HG03139 (cell line): ENCODE measurements around the gene TEKT1.

Experiments
- ATAC-seq: cut with Tn5 transposase; IDR thresholded peaks from one replicate; pipeline ENCODE4 v1.9.1; 2021; ENCODE audit not compliant: unreplicated experiment

Gene TEKT1

DNA sequence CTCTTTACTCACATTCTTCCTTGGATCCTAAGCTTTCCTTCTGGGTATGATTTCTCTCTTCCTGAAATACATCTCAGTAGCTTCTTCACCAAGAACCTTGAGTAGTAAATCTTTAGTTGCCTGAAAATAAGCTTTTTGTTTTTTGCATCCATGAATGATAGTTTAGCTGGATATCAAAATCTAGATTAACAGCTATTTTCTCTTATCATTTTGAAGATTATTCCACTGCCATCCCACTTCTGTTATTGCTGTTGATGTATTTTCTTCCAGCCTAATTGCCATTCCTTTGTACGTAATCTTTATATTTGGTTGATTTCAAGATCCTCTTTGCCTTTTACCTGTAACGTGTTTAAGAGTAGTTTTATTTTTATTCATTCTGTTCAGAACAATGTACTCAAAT lies 63.1 kb downstream of the TEKT1 start:
- no peak for ATAC-seq

DNA sequence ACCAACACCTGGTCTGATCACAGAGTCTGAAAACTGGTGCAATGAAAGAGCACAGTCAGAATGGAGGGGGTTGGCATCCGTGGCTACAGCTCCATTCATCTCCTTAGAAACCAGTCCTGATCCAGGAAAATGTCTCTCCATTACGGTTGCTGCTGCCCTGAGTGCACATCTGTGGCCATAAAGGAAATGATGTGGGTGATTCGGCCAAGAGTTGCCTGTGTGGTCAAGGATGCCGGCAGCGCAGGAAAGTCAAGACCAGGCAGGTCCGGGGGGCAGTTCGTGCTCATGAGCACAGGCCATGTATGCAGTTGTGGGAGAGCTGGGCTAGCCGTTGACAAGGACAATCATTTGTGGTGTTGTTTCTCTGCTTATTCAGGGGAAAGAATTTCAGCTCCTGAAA lies 69.8 kb downstream of the TEKT1 start:
- no peak for ATAC-seq

DNA sequence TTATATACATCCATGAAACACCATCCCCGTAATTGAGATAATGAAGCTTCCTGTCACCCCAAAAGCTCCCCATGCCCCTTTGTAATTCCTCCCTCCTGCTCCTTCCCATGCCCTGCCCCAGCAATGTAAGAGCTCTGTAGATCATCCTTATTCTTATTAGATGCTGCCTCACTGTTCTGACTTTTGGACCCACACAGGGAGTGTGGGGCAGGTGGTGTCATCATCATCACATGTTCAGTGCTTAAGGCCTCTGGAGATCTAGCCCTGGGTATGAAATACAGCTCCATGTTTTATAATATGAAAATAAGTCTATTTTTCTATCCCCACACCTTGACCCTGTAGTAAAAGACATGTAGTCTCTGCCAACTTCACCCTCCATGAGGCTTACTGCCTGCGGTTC lies 73.8 kb downstream of the TEKT1 start:
- ATAC-seq, result no peak

- no peak for ATAC-seq
Measured at GRCh38 chr17:6756425-6757031, 75.0 kb downstream of the TEKT1 start.

DNA sequence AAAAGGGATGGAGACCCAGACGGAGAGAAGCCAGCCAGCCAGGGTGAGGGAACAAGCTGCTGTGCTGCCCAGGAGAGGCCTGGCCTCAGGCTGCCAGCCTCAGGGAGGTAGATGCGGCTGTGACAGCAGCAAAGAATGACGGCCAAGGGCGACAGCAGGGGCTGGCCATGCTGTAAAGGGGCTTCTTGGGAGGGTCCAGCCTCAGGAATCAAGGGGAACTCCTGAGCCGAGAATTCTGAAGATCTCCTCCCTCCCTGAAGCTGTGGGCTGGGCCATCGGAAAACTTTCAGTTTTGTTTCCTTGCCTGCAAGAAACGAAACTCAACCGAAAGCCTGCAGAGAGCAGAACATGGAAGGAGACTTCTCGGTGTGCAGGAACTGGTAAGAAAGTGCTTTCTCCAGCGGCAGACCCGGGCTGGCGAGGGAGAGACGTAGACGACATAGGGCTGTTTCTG lies 75.8 kb downstream of the TEKT1 start, which contains the start of gene XAF1:
XAF1 (plus strand) TSS at position 316 of the 454 bp plus-strand sequence; CDS start at position 349, 33 bp downstream.
- ATAC-seq, result no peak

GRCh38 chr17:6755281-6755680 lies 76.2 kb downstream of the TEKT1 start:
- no peak for ATAC-seq

DNA sequence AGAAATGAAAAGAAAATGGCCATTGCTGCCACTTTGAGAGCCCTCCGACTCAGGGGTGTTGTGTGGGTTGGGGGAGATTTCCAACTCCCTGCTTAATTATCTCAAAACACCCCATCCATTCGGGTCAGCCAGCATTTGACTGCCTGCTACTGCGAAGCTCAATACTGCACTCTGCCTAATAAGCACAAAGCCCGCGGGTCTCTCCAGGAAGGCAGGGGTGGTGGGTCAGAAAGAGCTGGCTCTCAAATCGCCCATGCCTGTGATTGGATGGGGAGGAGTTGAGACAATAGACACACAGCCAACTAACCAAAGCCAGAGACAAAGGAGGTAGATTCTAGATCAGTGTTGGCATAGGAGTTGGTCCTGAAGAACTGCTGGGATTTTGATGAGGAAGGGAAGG lies 78.0 kb downstream of the TEKT1 start:
- no peak for ATAC-seq

DNA sequence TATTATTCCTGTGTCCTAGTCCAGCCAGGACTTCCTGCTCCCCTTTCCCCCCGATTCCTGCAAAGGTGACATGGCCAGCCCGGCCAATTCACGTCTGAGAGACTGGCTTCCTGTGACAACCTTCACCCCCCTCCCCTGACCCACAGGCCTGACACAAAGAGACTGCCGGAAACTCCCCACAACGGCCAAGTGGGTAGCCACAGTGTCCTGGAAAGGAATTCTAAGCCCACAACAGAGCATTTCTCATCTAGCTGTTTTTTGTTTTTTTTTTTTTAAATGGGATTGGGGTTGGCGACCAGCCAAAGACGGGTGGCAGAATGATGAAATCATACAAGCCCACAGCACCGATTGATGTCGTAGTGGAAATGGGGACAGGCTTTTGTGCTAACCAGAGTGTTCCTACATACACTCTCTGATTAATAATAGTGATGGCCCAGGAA lies 78.5 kb downstream of the TEKT1 start:
- no peak for ATAC-seq

DNA sequence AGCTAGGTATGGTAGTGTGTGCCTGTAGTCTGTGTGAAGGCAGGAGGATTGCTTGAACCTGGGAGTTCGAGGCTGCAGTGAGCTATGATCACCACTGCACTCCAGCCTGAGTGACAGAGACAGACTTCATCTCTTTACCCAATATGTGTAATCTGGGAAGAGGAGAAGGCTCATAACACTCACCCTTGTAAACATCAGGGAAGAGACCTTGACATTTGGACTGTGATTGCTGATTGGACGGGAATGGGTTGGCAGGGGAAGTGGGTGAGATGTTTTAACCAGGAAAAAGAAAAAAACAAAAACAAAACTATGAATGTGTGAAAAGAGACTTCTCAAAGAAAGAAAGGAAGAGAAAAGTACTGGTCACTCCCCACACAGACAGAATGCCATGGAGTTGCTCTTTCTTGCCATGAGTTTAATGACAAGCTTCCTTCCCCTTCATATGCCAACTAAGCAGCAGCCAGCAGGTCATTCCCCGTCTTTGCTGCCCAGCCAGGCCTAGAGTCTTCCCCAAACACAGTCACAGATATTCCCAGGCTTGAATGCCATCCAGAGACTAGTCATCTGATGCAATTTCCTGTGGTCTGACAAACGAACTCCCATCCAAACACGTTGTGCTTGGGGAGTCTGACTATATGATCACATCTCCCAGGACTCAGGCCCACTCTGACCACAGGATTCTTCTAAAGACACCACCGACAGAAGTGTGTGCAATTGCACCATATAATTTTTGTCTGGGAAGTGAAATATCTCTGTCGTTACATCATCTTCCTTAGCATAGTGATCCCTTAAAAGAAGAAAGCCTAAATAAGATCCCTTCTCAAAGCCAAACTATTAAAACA lies 79.2 kb downstream of the TEKT1 start:
- ATAC-seq, result no peak

DNA sequence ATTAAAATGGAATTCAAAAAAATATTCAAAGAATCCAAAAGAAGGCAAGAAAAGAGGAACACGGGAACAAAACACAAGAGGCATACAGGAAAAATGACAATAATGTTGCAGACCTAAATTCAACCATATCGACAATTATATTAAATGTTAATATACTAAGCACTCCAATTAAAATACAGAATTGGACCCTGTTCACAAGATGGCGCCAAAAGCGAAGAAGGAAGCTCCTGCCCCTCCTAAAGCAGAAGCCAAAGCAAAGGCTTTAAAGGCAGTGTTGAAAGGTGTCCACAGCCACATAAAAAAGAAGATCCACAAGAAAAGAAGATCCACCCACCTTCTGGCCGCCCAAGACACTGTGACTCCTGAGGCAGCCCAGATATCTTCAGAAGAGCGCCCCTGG lies 82.0 kb downstream of the TEKT1 start:
- ATAC-seq, result no peak

DNA sequence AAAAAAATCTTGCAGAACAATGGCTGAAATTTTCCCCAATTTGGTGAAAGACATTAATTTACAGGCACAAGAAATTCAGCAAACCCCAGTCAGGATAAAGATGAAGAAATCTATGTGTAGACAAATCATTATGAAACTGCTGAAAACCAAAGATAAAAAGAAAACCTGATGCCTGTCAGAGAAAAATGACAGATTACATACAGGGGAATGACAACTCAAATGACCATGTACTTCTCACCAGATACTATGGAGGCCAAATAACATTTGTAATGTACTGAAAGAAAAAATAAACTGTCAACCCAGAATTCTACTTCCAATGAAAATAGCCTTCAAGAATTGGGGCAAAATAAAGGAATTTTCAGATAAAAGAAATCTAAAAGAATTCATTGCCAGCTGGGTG lies 82.9 kb downstream of the TEKT1 start:
- ATAC-seq, result no peak
